H1 (cell line): ENCODE results near the gene SKAP1. TPM values are rescaled to one million over a fixed set of nuclear protein-coding genes. Genes with fewer than 3 reads are reported as not detected.

Experiments
- CTCF ChIA-PET: fragments of 300-600 bp; sonication (Branson Sonifier 250); formaldehyde crosslinking; loops from one replicate; lab custom pipeline; 2021; ENCODE audit not compliant: partially characterized antibody; lab: Charles Lee
- POLR2A ChIA-PET: fragments of 300-600 bp; sonication (Branson Sonifier 250); formaldehyde crosslinking; loops from one replicate; lab custom pipeline; 2021; ENCODE audit warnings: inconsistent platforms; ENCODE audit not compliant: partially characterized antibody; lab: Charles Lee
- DNase-seq, 2 experiments: peaks; one replicate each; pipeline versions ENCODE4 v3.0.0 to v3.0.0-alpha.2; 2010 to 2022; ENCODE audit warnings: low spot score in 2 of 2, low read depth in 1 of 2, mixed read lengths in 1 of 2
- FAIRE-seq: peaks from 2 replicates; lab custom pipeline; 2011; peaks lifted over from hg19 to GRCh38; lab: Jason Lieb, UNC
- H2AFZ ChIP-seq: 2 replicates; pipeline ENCODE4 v1.8.1; 2012; ENCODE audit warnings: low read length, inconsistent platforms
- H2AK5ac ChIP-seq: 2 replicates; pipeline ENCODE4 v1.6.1; 2013; ENCODE audit warnings: low read depth, low read length
- H2BK120ac ChIP-seq: replicated peaks from 2 replicates; pipeline ENCODE3; 2013; ENCODE audit warnings: low read depth, low read length, inconsistent platforms
- H2BK12ac ChIP-seq: 2 replicates; pipeline ENCODE4 v1.6.1; 2013; ENCODE audit warnings: low read depth, low read length
- H2BK15ac ChIP-seq: 2 replicates; pipeline ENCODE4 v1.6.1; 2013; ENCODE audit warnings: low read length
- H2BK20ac ChIP-seq: 2 replicates; pipeline ENCODE4 v1.6.1; 2013; ENCODE audit warnings: low read length
- H2BK5ac ChIP-seq: 2 replicates; pipeline ENCODE4 v1.6.1; 2013; ENCODE audit warnings: low read depth, low read length
- H3K14ac ChIP-seq: 2 replicates; pipeline ENCODE4 v1.6.1; 2013; ENCODE audit warnings: inconsistent platforms; ENCODE audit not compliant: insufficient read length
- H3K18ac ChIP-seq: 2 replicates; pipeline ENCODE4 v1.6.1; 2013; ENCODE audit warnings: low read length; ENCODE audit errors: extremely low read depth
- H3K23ac ChIP-seq: 2 replicates; pipeline ENCODE4 v1.6.1; 2013; ENCODE audit warnings: inconsistent platforms; ENCODE audit not compliant: insufficient read length
- H3K23me2 ChIP-seq: 2 replicates; pipeline ENCODE4 v1.6.1; 2013; ENCODE audit warnings: low read depth, low read length
- H3K27ac ChIP-seq: 2 replicates; pipeline ENCODE4 v1.6.1; 2011; ENCODE audit warnings: low read depth, low read length, inconsistent platforms
- H3K27me3 ChIP-seq, 4 experiments: replicated peaks in 1 of 4; 1 replicate in 1 of 4; 2 replicates in 3 of 4; pipeline versions ENCODE4 v1.6.1 to v1.8.1; 2011 to 2013; ENCODE audit warnings: low read length in 3 of 4, mild to moderate bottlenecking in 3 of 4, inconsistent platforms in 2 of 4, mixed read lengths in 2 of 4, moderate library complexity in 1 of 4; ENCODE audit not compliant: control insufficient read depth in 3 of 4, insufficient read depth in 3 of 4; ENCODE audit errors: extremely low read depth in 1 of 4
- H3K36me3 ChIP-seq, 4 experiments: 2 replicates each; pipeline versions ENCODE4 v1.6.1 to v1.8.1; 2011 to 2013; ENCODE audit warnings: mild to moderate bottlenecking in 4 of 4, low read length in 3 of 4, moderate library complexity in 2 of 4, control low read depth in 1 of 4, inconsistent platforms in 1 of 4; ENCODE audit not compliant: insufficient read depth in 4 of 4, control insufficient read depth in 2 of 4
- H3K4ac ChIP-seq: replicated peaks from 2 replicates; pipeline ENCODE3; 2013; ENCODE audit warnings: low read length, low read depth, mixed read lengths, inconsistent platforms; ENCODE audit not compliant: insufficient read length
- H3K4me1 ChIP-seq, 4 experiments: replicated peaks in 1 of 4; 1 replicate in 1 of 4; 2 replicates in 3 of 4; pipeline versions ENCODE4 v1.6.1 to v1.8.1; 2011 to 2013; ENCODE audit warnings: low read length in 3 of 4, inconsistent platforms in 2 of 4, mixed read lengths in 1 of 4; ENCODE audit not compliant: insufficient read depth in 4 of 4, control insufficient read depth in 3 of 4
- H3K4me2 ChIP-seq, 2 experiments: 2 replicates each; pipeline versions ENCODE4 v1.6.1 to v1.8.1; 2011 to 2013; ENCODE audit warnings: low read depth in 2 of 2, low read length in 2 of 2, control low read depth in 1 of 2, inconsistent platforms in 1 of 2, mild to moderate bottlenecking in 1 of 2; ENCODE audit not compliant: insufficient read depth in 1 of 2
- H3K4me3 ChIP-seq, 4 experiments: fragments of 200-600, 300-600 bp in 1 of 4; sonication (generic), shearing (Covaris generic), sonication (Bioruptor Twin) in 1 of 4; 2 replicates each; pipeline versions ENCODE4 v1.5.1 to v1.8.1; 2011 to 2016; ENCODE audit warnings: low read length in 4 of 4, low read depth in 3 of 4, control low read depth in 2 of 4, inconsistent platforms in 2 of 4, mild to moderate bottlenecking in 2 of 4, mixed read lengths in 1 of 4, moderate library complexity in 1 of 4; ENCODE audit not compliant: insufficient read depth in 2 of 4; ENCODE audit errors: extremely low read depth in 1 of 4
- H3K56ac ChIP-seq: replicated peaks from 2 replicates; pipeline ENCODE3; 2013; ENCODE audit warnings: low read depth, mild to moderate bottlenecking, mixed read lengths, low read length, inconsistent platforms; ENCODE audit not compliant: insufficient read length
- H3K79me1 ChIP-seq: 2 replicates; pipeline ENCODE4 v1.6.1; 2013; ENCODE audit warnings: low read depth, low read length, control low read depth
- H3K79me2 ChIP-seq, 2 experiments: 2 replicates each; pipeline versions ENCODE4 v1.6.1 to v1.8.1; 2012 to 2013; ENCODE audit warnings: low read length in 2 of 2, mild to moderate bottlenecking in 2 of 2, inconsistent platforms in 1 of 2; ENCODE audit not compliant: insufficient read depth in 2 of 2, control insufficient read depth in 1 of 2
- H3K9ac ChIP-seq, 4 experiments: replicated peaks in 1 of 4; 1 replicate in 1 of 4; 2 replicates in 3 of 4; pipeline versions ENCODE4 v1.6.1 to v1.8.1; 2011 to 2013; ENCODE audit warnings: low read depth in 3 of 4, low read length in 3 of 4, control low read depth in 2 of 4, mild to moderate bottlenecking in 2 of 4, moderate library complexity in 2 of 4, inconsistent platforms in 1 of 4; ENCODE audit errors: extremely low read depth in 1 of 4
- H3K9me3 ChIP-seq, 2 experiments: 2 replicates each; pipeline versions ENCODE4 v1.6.1 to v1.8.1; 2012 to 2013; ENCODE audit warnings: mild to moderate bottlenecking in 2 of 2, moderate library complexity in 2 of 2, control low read depth in 1 of 2, inconsistent platforms in 1 of 2, low read depth in 1 of 2, low read length in 1 of 2, mixed read lengths in 1 of 2; ENCODE audit not compliant: insufficient read depth in 2 of 2
- H4K20me1 ChIP-seq, 2 experiments: replicated peaks in 1 of 2; 2 replicates each; pipeline versions ENCODE3 to v1.8.1; 2011 to 2013; ENCODE audit warnings: inconsistent platforms in 2 of 2, low read length in 2 of 2, mild to moderate bottlenecking in 1 of 2; ENCODE audit not compliant: insufficient read depth in 2 of 2, control insufficient read depth in 1 of 2
- H4K5ac ChIP-seq: 2 replicates; pipeline ENCODE4 v1.6.1; 2013; ENCODE audit warnings: low read length, low read depth, mixed read lengths, inconsistent platforms; ENCODE audit not compliant: insufficient read length
- H4K8ac ChIP-seq: 2 replicates; pipeline ENCODE4 v1.8.0; 2013; ENCODE audit warnings: mild to moderate bottlenecking, moderate library complexity, low read length, inconsistent platforms; ENCODE audit not compliant: insufficient read depth; ENCODE audit errors: extremely low read depth
- H4K91ac ChIP-seq: replicated peaks from 2 replicates; pipeline ENCODE3; 2013; ENCODE audit warnings: low read length, mixed read lengths, inconsistent platforms; ENCODE audit not compliant: insufficient read length
- ATF2 ChIP-seq: IDR thresholded peaks from 2 replicates; pipeline ENCODE4 v1.6.1; 2012; ENCODE audit warnings: low read length, inconsistent platforms
- CREB1 ChIP-seq: IDR thresholded peaks from 2 replicates; pipeline ENCODE4 v1.6.1; 2012; ENCODE audit warnings: inconsistent platforms
- EZH2 ChIP-seq: fragments of 200-600 bp; sonication (generic); IDR thresholded peaks from 2 replicates; pipeline ENCODE4 v1.7.1; 2012; ENCODE audit warnings: low read depth, mild to moderate bottlenecking, moderate library complexity, low read length, inconsistent platforms; ENCODE audit not compliant: severe bottlenecking
- GABPA ChIP-seq: IDR thresholded peaks from 2 replicates; pipeline ENCODE4 v1.6.1; 2011; ENCODE audit warnings: mild to moderate bottlenecking, low read length, moderate library complexity, borderline replicate concordance; ENCODE audit not compliant: insufficient read depth
- JUND ChIP-seq: IDR thresholded peaks from 2 replicates; pipeline ENCODE4 v1.6.1; 2011; ENCODE audit warnings: mild to moderate bottlenecking, improper control_type of control experiment, low read length
- KDM4A ChIP-seq: IDR thresholded peaks from one replicate; pipeline ENCODE4 v1.7.1; 2012; ENCODE audit warnings: low read depth, mild to moderate bottlenecking, moderate library complexity, low read length, inconsistent platforms; ENCODE audit not compliant: severe bottlenecking
- RAD21 ChIP-seq, 2 experiments: IDR thresholded peaks in 1 of 2; conservative IDR thresholded peaks in 1 of 2; 2 replicates each; pipeline ENCODE4 v1.6.1; 2011; ENCODE audit warnings: low read depth in 2 of 2, low read length in 2 of 2, improper control_type of control experiment in 1 of 2, inconsistent platforms in 1 of 2, mild to moderate bottlenecking in 1 of 2, moderate library complexity in 1 of 2
- RXRA ChIP-seq: IDR thresholded peaks from 2 replicates; pipeline ENCODE4 v1.6.1; 2011; ENCODE audit warnings: low read depth, mild to moderate bottlenecking, low read length, moderate library complexity; ENCODE audit not compliant: insufficient read depth
- SRF ChIP-seq: IDR thresholded peaks from 2 replicates; pipeline ENCODE4 v1.6.1; 2011; ENCODE audit warnings: mild to moderate bottlenecking, low read depth, low read length, moderate library complexity
- SUZ12 ChIP-seq: fragments of 200-600 bp; sonication (generic); IDR thresholded peaks from 2 replicates; pipeline ENCODE4 v1.6.1; 2012; ENCODE audit warnings: mild to moderate bottlenecking, inconsistent platforms, low read length, moderate library complexity, mixed read lengths
- YY1 ChIP-seq: IDR thresholded peaks from 2 replicates; pipeline ENCODE4 v1.6.1; 2011; ENCODE audit warnings: low read depth, mild to moderate bottlenecking, low read length
- WGBS, 2 experiments: shearing (Covaris generic) in 1 of 2; methylation state at CpG; one replicate each; pipeline versions ENCODE4 v1.1.6 to v1.1.7; 2013 to 2015; ENCODE audit warnings: low lambda C conversion rate in 2 of 2, mixed read lengths in 2 of 2, inconsistent platforms in 1 of 2, low coverage in 1 of 2, missing lambda C conversion rate in 1 of 2; ENCODE audit not compliant: insufficient replicate concordance in 2 of 2, insufficient coverage in 1 of 2, insufficient read length in 1 of 2; ENCODE audit errors: extremely low coverage in 1 of 2, missing lambda C conversion rate in 1 of 2; 5-methylcytosine and 5-hydroxymethylcytosine counted together
- polyA plus RNA-seq, 7 experiments: library from polyadenylated mRNA; depleted of rRNA in 3 of 7; stranded (reverse) in 5 of 7; unstranded in 2 of 7; fragments of >200 nt in 5 of 7; fragments of 200-250 nt in 2 of 7; gene quantifications; 1 replicate in 5 of 7; 2 replicates in 1 of 7; 4 replicates in 1 of 7; pipeline versions ENCODE4 v1.2.1 to v1.2.3, GENCODE V29; 2011 to 2013; ENCODE audit warnings: missing spikeins in 2 of 7, mixed read lengths in 2 of 7
- total RNA-seq: library from RNA; stranded (reverse); fragmentation: NEBNext Ultra II Directional; extraction: Animal tissue kit (Norgen Biotek cat#: 25700); gene quantifications from 2 replicates; pipeline ENCODE4 v1.2.1, GENCODE V29; 2021

The SKAP1 gene
- total and polyA plus RNA-seq, 2 of the 8 experiments (the other 6 are each of a cell fraction or from before 2014, with no cell fraction given), result not detected

GRCh38 chr17:48283411-48283810, 146.6 kb downstream of the SKAP1 start:
- no peak overlapping the region for H3K56ac ChIP-seq
- 76% methylated on average over 2 of the region's 2 CpGs; no CpG with 5 or more reads in 1 of the 2 experiments for WGBS, 2 experiments
- H2AFZ ChIP-seq, result no peak overlapping the region
- H3K4ac ChIP-seq, result no peak overlapping the region
- CTCF ChIA-PET, result interaction anchor here (1.1 to 3.8 kb wide), 9 partner anchors 9 to 67 kb away, joined by 3 to 10 read pairs (median 6); no protein-coding TSS in a partner anchor
- H2AK5ac ChIP-seq, result no peak overlapping the region
- H2BK20ac ChIP-seq, result no peak overlapping the region; the same call in 1 of the 2 replicates
- no peak overlapping the region for H3K23ac ChIP-seq
- H4K5ac ChIP-seq, result no peak overlapping the region
- no peak overlapping the region for H3K4me2 ChIP-seq
- H2BK15ac ChIP-seq, result no peak overlapping the region
- no peak overlapping the region for H3K27ac ChIP-seq
- no peak overlapping the region for H4K91ac ChIP-seq
- no peaks in the 10 kb centered on the region for H3K36me3 ChIP-seq
- H3K14ac ChIP-seq, result no peak overlapping the region
- no peaks in the 10 kb centered on the region for H3K9me3 ChIP-seq
- H2BK5ac ChIP-seq, result no peak overlapping the region
- H3K9ac ChIP-seq, result no peak overlapping the region
- H3K4me3 ChIP-seq, result no peak overlapping the region
- FAIRE-seq (no peak), DNase-seq (no peak)
- H3K79me1 ChIP-seq, result no peaks in the 10 kb centered on the region
- H4K8ac ChIP-seq, result no peak overlapping the region
- POLR2A ChIA-PET, result no interaction called here
- H3K4me1 ChIP-seq, result no peaks in the 10 kb centered on the region
- no peak overlapping the region for H2BK12ac ChIP-seq
- no peaks in the 10 kb centered on the region for H3K23me2 ChIP-seq
- no peak overlapping the region for H3K18ac ChIP-seq
- H3K79me2 ChIP-seq, result no peaks in the 10 kb centered on the region
- H3K27me3 ChIP-seq, result no peaks in the 10 kb centered on the region
- H2BK120ac ChIP-seq, result no peak overlapping the region
- no peaks in the 10 kb centered on the region for H4K20me1 ChIP-seq
- TF ChIP-seq EZH2 (no peak), SUZ12 (no peak), YY1 (no peak), SRF (no peak), GABPA (no peak), CREB1 (no peak), ATF2 (no peak), JUND (no peak), RAD21 (IDR thresholded peaks at IDR 0.05 in 1 of 2, conservative IDR thresholded peaks at IDR 0.05 in 1 of 2; ENCODE audit: low read depth in 2 of 2, low read length in 2 of 2) (no peak), RXRA (no peak), KDM4A (no peak)
